ENCODE data around the gene EHMT1. TPM values are rescaled to one million over a fixed set of nuclear protein-coding genes. Genes with fewer than 3 reads are reported as not detected.

Gene EHMT1
- polyA plus RNA-seq, 1 of the 3 experiments (the other 2 are of a cell fraction), result 39.5 TPM

- Histone ChIP-seq H3K9ac (no peak overlapping the region), H4K20me1 (ENCODE audit: insufficient read depth) (no peaks in the 10 kb centered on the region; the same call in 1 of the 2 replicates), H3K9me2 (no peaks in the 10 kb centered on the region), H3K27me3 (ENCODE audit: insufficient read depth) (no peaks in the 10 kb centered on the region), H3K36me3 (replicated peaks in 1 of 2; ENCODE audit: control insufficient read depth in 1 of 2, insufficient read depth in 2 of 2, low read length in 1 of 2) (no peaks in the 10 kb centered on the region), H2AFZ (ENCODE audit: low read depth) (no peak overlapping the region), H3K27ac (ENCODE audit: low read depth in 2 of 2, low read length in 1 of 2) (no peak overlapping the region), H3K4me3 (ENCODE audit: low read depth in 2 of 2, low read length in 1 of 2) (peak overlapping the region in 1 of 2 experiments; percentile 76; a peak in 1 of 4 replicates), H3K79me2 (ENCODE audit: insufficient read depth) (peaks cover 47% of the 10 kb centered on the region), H3K4me1 (ENCODE audit: control insufficient read depth in 1 of 2, insufficient read depth in 2 of 2, low read depth in 1 of 2, low read length in 1 of 2) (peaks cover 10 to 24% of the 10 kb centered on the region in 2 experiments; a peak in 3 of 4 replicates), H3K4me2 (peak overlapping the region; percentile 92), H3K9me3 (no peaks in the 10 kb centered on the region), H3F3A (replicated peaks; ENCODE audit: insufficient read depth) (peaks cover 17% of the 10 kb centered on the region)
- CTCF ChIA-PET, result interaction anchor here (1.1 to 1.4 kb wide), 2 partner anchors 13 to 25 kb away, joined by 3 to 5 read pairs; no protein-coding TSS in a partner anchor
- POLR2A ChIA-PET, result interaction anchor here (1.1 kb wide), 1 partner anchor 11 kb away, joined by 4 read pairs; the partner anchor contains the start of gene EHMT1
- 86% methylated on average over 15 of the region's 17 CpGs for WGBS (ENCODE audit: low lambda C conversion rate)
- TF ChIP-seq TEAD4 (IDR thresholded peaks at IDR 0.05; ENCODE audit: borderline replicate concordance, insufficient read depth), result no peak
- TF ChIP-seq IRF3 (IDR thresholded peaks at IDR 0.05; ENCODE audit: low read depth, low read length), result no peak
- TF ChIP-seq ELF1 (IDR thresholded peaks at IDR 0.05), result no peak
- TF ChIP-seq TCF12 (IDR thresholded peaks at IDR 0.05), result no peak
- TF ChIP-seq RCOR1 (IDR thresholded peaks at IDR 0.05; ENCODE audit: low read length), result no peak
- TF ChIP-seq MXI1 (IDR thresholded peaks at IDR 0.05; ENCODE audit: low read depth, low read length), result no peak
- no peak for TF ChIP-seq RAD21 (IDR thresholded peaks at IDR 0.05; ENCODE audit: low read length)
- DNase-seq, result no peak
Measured at GRCh38 chr9:137607141-137607857, 11.5 kb upstream of the EHMT1 start.

- no peaks in the 10 kb centered on the region; the same call in 1 of the 2 replicates for H4K20me1 ChIP-seq (ENCODE audit: insufficient read depth)
- no peak for TF ChIP-seq ELF1 (IDR thresholded peaks at IDR 0.05)
- TF ChIP-seq FOXM1 (IDR thresholded peaks at IDR 0.05; ENCODE audit: low read depth), result no peak
- no peak for TF ChIP-seq MAX (IDR thresholded peaks at IDR 0.05; ENCODE audit: low read depth)
- 90% methylated on average over 3 of the region's 6 CpGs for WGBS (ENCODE audit: low lambda C conversion rate)
- H2AFZ ChIP-seq (ENCODE audit: low read depth), result no peak overlapping the region
- H3K79me2 ChIP-seq (ENCODE audit: insufficient read depth), result peaks cover 59% of the 10 kb centered on the region
- H3K36me3 ChIP-seq (replicated peaks in 1 of 2; ENCODE audit: control insufficient read depth in 1 of 2, insufficient read depth in 2 of 2, low read length in 1 of 2), result peaks cover 0 to 21% of the 10 kb centered on the region in 2 experiments
- ChIA-PET CTCF (no interaction called here), POLR2A (no interaction called here)
- H3K4me3 ChIP-seq (ENCODE audit: low read depth in 2 of 2, low read length in 1 of 2), result no peak overlapping the region
- DNase-seq, result no peak
- H3K9me2 ChIP-seq, result no peaks in the 10 kb centered on the region
- H3K27me3 ChIP-seq (ENCODE audit: insufficient read depth), result no peaks in the 10 kb centered on the region
- H3K9ac ChIP-seq, result no peak overlapping the region
- peaks cover 5% of the 10 kb centered on the region for H3F3A ChIP-seq (replicated peaks; ENCODE audit: insufficient read depth)
- peaks cover 15 to 23% of the 10 kb centered on the region in 2 experiments; a peak in 3 of 4 replicates for H3K4me1 ChIP-seq (ENCODE audit: control insufficient read depth in 1 of 2, insufficient read depth in 2 of 2, low read depth in 1 of 2, low read length in 1 of 2)
- H3K4me2 ChIP-seq, result no peak overlapping the region
- H3K9me3 ChIP-seq, result no peaks in the 10 kb centered on the region
- H3K27ac ChIP-seq (ENCODE audit: low read depth in 2 of 2, low read length in 1 of 2), result no peak overlapping the region
Measured at GRCh38 chr9:137610944-137611343, 7.9 kb upstream of the EHMT1 start.
